CD4-positive, alpha-beta T cell treated with Interleukin-15 for 1 hour (primary cell): ENCODE measurements around the gene ERBB4.

Source experiments
- DNase-seq: peaks from one replicate; pipeline ENCODE4 v3.0.0-alpha.2; 2020

ERBB4 gene

DNA sequence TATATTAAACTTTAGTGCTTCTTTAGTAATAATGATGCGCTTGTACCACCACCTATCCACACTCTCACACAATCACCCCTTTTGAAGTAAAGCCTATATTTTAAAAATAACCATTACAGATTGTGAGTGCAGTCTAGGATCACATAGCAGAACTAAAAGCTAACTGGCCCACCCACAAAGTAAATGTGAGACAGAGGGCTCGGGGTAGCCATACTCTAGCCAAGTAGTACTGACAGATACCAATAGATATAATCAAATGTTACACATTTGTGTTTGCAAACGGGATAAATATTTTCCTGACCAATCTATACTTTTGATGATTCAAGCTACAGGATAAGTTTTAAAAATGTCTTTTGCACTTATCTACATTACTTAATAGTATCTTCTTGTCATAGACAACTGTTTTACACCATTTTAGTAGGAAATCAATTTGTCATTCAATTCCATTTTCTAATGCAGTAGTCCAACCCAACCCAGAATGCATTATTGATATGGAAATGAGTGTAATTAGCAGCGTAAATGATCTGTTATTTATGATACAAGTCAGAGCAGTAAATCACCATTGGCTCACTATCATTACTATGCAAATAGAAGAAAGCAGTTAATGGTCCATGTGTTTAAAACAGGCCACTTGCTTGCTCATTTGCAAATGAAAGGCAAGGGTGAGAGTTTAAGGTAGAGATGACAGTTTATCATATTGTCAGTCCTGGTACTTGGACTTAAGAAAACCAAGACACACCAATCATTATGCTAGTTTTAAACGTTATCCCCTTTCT, 111.8 kb downstream of the ERBB4 start:
- no peak for DNase-seq

DNA sequence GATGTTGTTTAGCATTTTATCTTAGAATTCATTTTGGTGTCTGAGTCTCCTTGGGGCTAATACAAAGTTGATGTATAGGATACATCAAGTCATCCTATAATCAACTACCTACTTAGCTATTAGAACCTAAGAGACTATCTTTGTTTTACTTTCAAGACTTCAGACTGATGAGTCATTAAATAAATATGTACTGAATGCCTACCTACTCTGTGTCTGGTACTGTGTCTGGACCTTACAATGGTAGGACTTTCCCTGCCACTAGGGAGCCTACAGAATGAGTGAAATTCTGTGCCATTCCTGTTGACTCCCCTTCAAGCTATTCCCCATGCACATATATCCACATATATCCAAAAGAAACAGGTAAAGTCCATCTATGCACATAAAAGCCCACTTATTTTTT, 114.5 kb downstream of the ERBB4 start:
- no peak for DNase-seq

DNA sequence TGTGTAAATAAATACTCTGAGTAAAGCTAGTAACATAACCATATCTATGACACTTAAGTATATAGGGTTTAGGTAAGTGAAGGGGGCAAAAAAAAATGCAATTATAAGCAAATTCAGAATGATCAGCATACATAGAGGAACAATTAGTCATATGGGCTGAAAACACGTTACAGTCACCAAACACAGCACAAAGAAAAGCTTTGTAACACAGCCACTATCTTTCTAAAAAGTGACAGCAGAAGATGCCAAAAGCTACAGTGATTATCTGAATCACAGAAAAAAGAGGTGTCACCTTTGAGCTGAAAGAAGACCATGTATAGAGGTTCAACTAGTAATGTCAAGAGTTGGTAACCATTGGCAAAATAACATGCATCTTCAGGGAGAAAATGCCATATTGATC, 115.5 kb downstream of the ERBB4 start:
- no peak for DNase-seq

DNA sequence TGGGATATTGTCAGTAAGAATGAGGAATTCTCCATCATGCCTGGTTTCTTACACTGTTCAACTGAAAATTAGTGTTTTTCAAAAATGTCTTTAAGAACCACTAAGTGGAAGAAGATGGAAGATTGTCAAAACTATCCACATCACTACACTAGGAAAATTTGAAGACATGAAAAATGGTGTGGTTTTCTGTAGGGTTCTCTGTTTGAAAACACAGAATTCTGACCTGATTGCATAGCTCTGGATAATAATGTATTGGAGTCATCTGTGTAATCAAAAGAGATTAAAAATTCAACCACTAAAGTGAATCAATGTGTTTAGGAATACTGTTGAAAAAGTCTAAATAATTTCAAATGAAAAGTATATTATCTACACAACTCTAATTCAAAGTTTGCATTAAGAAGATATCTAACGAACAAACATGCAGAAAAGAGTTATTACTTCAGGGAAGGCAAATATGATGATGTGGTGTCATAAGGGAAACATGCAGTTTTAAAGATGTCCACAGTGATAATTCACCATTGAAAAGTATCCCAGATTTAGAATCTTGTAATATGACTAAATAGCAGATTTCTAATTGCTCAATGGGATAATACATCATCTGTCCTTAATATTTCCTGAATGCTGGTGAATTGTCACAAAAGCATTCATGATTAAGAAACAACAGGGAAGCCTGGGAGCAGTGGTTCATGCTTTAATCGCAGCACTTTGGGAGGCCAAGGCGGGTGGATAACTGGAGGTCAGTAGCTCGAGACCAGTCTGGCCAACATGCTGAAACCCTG, 116.9 kb downstream of the ERBB4 start:
- no peak for DNase-seq

DNA sequence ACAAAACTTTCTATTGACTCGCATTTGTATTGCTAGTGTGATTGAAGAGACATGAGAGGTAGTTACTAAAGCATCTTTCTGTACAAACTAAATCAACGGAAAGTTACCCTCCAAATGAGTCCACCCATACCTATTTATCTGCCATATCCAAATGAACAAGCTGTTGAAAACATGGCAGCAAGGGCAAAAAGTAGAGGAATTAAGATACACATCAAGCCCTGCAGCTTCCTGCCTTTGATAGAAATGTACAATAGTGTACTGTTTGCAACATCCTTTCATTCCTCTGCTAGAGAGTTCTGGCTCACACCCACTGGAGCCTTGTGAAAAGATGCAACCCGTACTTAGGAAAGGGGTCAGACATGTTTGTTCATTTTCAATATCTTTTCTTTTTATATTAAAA, 122.5 kb downstream of the ERBB4 start:
- no peak for DNase-seq

DNA sequence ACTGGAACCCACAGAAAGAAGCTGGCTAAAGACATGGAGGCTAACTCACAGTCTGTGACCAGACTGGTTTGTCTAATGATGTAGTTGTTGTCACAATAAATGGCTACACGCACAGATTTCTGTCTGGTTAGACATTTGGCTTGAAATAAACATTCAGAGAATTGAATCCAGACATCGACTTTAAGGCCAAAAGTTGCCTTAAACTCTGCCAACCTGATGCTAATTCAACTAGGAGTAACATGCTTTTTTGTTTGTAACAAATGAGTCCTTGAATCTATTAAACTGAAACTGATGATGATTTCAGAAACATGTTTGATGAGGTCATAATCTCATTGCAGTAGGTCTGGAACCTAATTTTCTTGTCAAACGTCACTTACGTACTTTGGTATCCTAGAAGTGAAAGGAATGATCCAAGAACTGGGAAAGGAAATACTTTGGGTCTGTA, 123.8 kb downstream of the ERBB4 start:
- no peak for DNase-seq

DNA sequence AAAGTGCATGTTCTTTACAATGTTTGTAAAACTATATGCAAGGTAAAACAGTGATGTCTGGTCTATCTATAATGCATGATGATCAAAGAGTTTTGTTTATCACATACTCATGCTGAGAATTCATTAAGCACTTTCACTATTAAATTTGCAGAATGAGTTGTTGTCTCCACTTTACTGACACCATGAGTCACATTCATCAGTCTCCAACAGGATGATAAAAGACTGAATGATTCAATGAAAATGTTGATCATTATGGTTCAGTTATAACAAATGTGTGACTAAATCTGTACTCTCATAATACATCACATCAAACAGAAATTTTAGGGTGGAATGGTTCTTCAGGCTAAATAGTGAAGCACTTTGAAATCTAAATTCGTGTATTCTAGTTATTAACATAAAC, 129.0 kb downstream of the ERBB4 start:
- DNase-seq: no peak

DNA sequence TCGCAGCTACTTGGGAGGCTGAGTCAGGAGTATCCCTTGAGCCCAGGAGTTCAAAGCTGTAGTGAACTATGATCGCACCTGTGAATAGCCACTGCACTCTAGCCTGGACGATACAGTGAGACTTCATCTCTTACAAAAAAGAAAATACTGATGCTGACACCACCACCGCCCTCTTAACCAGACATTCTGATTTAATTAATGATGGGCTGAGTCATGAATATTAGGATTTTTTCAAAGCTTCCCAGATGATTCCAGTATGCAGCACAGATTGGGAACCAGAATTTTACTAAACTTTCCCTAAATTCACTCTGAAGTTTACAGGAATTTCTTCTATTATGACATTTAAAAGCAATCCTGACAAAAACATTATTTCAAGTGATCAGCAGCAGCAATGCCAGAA, 130.1 kb downstream of the ERBB4 start:
- no peak for DNase-seq

DNA sequence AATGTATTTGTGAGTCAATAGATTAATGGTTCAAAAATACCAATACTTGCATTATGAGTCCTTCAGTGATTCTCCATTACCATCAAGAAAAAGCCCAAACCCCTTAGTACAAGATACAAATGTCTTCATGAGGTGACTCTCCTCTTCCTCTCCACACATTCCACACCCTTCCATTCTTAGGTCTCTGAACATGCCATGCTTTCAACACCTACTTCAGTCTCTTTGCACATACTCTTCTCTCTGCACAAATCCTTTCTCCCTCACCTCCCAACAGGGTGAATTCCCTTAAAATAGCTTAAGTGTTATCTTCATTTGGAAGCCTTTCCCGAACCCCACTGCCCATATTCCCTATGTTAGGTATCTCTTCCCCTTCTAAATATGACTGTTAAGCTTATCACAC, 131.9 kb downstream of the ERBB4 start:
- DNase-seq: no peak

DNA sequence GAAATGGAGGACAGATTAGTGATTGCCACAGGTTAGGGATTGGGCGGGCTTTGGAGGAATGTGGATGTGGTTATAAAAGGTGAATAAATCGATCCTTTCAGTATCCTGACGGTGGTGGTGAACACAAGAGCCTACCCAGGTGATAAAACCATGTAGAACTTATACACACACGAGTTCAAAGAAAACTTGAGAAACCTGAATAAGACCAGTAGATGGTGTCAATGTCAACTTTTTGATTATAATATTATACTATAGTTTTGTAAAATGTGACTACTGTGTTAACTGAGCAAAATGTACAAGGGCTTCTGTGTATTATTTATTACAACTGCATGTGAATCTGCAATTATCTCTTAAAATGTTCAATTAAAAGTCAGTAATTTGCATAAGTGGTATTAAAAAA, 136.3 kb downstream of the ERBB4 start:
- DNase-seq: no peak

DNA sequence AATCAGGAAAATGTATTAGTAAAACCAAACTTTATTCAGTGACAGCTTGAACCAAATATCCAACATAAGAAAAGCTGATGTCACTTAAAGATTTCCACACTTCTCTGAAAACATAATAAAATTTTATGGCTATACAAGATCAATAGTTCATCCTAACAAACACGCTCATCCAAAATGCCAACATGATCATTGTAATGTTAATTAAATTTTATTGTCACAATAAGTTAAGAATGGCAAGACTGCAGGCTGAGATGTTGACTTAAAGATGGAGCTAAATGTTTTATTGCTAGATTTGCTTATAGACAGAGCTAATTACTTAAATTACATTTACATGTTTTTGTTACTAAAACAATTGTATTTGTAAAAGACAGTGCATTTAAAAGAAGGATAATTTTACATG, 140.3 kb downstream of the ERBB4 start:
- no peak for DNase-seq

DNA sequence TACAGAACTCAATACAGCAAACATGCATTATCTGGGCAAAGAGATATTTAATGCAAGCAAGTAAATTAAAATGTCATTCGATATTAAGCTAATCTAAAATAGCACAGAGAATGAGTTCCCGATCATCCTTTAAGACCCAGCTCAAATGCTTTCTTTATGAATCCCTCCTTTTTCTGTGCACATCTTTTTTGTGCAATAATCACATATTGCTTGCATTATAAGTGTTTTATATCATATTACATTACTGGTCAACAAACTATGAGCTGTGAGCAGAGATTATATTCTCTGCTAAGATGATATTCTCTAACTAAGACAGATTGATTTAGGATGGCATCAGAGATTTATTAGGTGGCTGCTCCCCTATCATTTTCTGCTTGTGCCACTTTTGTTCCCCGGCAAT, 146.1 kb downstream of the ERBB4 start:
- DNase-seq: no peak

DNA sequence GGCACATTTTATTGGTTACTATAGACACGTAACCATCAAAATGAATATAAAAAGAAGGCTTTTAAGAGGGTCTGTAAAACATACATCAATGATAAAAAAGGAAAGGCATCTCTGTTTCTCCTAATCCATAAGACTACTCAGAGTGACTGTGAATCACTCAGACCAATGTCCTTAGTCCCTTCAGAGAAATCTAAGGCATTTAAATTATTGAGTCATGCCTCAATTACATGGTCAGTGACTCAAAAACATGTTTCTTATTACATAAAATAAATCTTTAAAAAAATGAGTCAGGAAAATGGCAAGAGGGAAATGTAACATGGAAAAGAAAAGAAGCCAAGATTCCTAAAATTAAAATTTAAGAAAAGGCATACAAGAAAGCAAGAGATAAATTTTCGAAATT, 146.6 kb downstream of the ERBB4 start:
- no peak for DNase-seq

DNA sequence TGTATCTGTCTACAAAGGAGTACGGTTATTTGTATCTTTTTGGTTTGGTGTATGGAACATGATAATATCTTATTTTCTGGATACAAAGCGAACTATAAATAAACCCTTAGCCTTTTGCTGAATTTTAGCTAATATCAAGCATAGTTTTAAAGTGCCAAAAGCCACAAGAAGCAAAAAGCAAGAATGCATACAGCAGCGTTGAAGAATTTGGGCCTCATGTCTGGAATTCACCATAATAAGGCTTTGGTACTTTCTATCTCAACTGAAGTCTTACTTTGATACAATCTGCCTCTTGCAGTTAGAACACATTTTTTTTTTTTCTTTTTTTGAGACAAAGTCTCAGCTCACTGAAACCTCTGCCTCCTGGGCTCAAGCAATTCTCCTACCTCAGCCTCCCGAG, 151.5 kb downstream of the ERBB4 start:
- no peak for DNase-seq

DNA sequence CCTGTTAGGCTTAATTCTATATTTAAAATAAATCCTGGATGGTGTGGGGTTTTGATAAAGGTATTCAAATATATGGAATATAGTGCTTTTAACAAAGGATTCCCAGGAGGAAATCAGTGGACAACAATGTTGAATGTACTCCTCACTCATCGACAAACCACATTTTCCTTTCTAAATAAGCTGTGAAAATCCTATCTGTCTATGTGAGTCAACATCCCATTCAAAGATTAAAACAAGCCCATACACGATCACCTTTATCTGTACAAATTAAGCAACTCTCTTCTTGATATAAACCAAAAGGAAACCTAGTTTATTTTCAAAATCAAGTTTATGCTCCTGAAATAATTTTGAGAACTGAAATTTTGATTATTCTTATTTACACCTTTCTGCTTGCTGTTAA, 153.4 kb downstream of the ERBB4 start:
- no peak for DNase-seq

DNA sequence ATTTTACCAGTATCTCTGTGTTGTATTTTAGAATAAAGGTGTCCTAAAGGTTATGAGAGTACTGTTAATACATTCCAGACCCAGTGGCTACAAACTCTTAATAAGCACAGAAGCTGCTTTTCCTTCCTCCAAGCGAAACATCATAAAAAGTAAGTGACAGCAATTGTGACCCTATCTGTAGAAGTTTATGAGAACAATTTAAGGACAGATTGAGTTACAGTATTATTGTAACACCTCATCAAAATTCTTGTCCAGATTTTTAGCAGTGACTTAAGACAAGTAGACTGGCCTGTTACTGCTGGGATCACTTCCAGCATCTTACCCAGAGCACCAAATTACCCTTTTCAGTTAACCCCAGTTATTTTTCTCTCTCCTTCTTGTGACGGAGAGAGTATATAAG, 154.6 kb downstream of the ERBB4 start:
- no peak for DNase-seq

DNA sequence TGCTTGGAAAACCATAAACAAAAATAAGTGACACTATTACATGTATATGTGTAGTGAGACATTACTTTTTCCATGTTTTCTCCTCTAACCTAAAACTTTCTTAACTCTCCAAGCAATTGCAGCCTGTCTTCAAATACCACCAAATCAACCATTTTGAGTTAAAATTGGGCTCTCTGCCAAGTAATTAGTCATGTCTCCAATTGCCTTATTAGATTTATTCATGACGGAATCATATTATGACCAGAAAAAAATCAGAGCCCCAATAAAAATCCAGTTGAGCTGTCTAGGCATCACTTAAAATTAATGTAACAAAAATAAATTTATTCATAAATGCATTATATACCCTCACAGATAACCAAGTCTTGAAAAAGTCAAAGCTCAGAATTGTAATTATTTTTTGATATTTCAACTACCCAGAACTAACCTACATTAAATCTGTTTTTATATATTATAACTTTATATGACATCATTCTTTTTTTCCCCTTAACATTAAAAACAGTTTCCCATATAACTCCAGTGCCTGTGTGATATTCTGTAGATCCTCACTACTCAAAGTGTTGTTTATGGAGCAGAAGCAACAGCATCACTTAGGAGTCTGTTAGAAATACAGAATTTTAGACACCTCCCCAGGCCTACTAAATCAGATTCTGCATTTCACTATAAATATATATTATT, 157.0 kb downstream of the ERBB4 start:
- no peak for DNase-seq

DNA sequence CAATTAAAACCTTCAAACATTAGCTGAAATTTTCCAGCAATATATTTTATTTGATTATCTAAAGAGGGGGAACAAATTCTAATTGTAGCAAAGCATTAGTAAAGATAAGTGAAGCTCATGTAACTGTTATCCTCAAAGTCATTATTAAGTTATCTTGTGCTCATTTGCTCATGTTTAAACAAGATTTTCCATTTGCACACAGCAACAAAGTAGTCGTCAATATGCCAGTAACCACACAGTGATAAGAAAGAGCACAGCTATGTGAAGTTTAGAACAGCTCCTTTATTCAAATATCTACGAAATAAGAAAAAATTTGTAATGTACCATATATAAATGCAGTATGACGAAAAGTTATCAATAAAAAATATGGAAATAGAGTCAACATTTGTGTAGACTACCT, 159.5 kb downstream of the ERBB4 start:
- no peak for DNase-seq

DNA sequence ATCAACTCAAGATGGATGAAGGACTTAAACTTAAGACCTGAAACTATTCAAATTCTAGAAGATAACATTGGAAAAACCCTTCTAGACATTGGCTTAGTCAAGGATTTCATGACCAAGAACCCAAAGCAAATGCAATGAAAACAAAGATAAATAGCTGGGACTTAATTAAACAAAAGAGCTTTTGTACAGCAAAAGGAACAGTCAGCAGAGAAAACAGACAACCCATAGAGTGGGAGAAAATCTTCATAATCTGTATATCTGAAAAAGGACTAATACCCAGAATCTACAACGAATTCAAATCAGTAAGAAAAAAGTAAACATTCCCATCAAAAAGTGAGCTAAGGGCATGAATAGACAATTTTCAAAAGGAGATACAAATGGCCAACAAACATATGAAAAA, 171.2 kb downstream of the ERBB4 start:
- no peak for DNase-seq

DNA sequence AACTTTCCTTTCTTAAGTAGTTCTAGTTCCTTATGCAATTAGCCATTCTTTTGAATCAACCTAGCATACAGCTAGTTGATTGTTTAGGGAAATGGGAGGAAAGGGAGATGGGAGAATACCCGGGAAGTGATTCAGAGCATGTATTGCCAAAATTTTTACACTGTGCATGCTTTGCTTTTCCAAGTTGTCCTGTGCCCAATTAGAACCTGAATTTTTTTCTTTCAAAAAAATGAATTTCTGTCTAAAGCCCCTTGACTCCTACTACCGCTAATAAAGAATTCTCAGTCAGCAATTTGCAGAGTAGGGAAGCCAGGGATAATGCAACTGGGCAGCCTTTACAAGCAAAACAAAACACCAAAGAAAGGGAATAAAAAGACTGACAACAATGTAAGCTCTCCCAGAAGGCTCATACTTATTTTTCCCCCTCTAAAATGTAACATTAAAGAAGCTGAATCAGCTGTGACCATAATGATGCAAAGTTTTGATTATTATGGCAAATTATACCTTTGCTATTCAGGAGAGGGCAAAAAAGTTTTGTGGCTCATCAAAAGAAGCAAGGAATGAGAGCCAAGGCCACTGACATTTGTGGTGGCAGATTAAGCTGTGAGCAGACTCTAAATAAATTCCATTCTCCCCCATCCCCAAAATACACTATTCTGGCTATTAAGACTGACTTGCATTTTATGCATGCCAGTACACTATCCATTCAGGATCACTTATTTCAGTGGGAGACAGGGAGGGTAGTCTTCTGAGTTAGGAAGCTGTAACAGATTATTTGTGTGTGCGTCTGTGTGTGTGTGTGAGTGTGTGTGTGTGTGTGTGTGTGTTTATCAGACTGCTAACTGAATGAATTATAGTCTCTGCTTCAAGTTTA, 174.3 kb downstream of the ERBB4 start:
- no peak for DNase-seq

DNA sequence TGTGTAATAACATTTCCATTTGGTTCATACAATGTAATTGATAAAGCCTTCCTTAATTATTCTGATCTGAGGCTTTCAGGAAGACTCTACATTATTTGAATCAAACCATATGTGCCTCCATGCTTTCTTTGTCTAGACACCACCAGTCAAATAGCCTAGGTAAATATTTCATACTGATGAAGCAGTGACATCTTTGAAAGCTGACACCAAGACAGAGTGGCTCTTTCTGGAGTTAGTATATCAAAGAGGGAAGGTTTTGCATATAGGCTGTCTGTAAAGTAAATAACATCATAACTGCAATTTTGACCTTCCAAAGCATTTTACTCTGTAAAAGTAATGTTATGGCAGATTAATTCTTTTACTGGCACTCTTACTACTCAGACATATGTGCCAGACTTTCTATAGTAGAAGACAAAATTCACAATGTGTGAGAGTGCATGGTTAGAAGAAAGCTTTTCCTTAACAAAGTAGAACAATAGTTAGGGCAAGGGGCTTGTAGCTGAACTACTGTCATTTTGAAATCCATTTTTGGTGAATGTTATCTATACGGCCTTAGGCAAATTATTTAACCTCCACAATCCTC, 177.3 kb downstream of the ERBB4 start:
- no peak for DNase-seq

DNA sequence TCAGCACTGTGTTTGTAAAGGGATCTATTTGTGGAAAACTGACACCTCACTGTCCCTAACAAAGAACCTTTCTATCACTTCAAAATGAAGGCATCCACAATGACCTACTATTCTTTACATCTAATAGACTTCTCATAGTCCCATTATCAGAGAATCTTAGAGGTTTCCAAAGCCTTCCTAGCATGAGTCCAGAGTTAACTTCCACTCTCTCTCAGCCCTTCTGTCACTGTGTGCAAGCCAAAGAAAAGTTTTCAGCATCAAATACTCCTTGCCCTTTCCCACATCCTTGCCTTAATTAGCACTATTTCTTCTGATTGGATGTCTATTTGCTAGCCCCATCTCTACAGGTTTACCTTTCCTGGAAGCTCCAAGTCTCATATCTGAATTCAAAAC, 178.5 kb downstream of the ERBB4 start:
- DNase-seq: no peak
